Jurkat, Clone E6-1 (cell line): Measurements from ENCODE around the gene ZNHIT6. TPM values are rescaled to one million over a fixed set of nuclear protein-coding genes. Genes with fewer than 3 reads are reported as not detected.
A peak's percentile ranks its signal among the peaks of the same experiment; 100 is the strongest.
"Not testable (repeated sequence)": the region's sequence is repeated elsewhere in the genome, so short reads cannot be mapped to it uniquely, and the experiment has no call there.

Source experiments
- DNase-seq: peaks from one replicate; pipeline ENCODE4 v3.0.0-alpha.2; 2011; ENCODE audit warnings: low read depth, low spot score
- H3K4me3 ChIP-seq: 2 replicates; pipeline ENCODE4 v1.5.1; 2011; ENCODE audit warnings: mild to moderate bottlenecking, low read length, control low read depth, moderate library complexity
- polyA plus RNA-seq: library from polyadenylated mRNA; unstranded; fragments of >200 nt; gene quantifications from one replicate; pipeline ENCODE4 v1.2.1, GENCODE V29; 2012; ENCODE audit warnings: missing spikeins; ENCODE audit not compliant: insufficient read length, insufficient read depth

Gene ZNHIT6, protein sequence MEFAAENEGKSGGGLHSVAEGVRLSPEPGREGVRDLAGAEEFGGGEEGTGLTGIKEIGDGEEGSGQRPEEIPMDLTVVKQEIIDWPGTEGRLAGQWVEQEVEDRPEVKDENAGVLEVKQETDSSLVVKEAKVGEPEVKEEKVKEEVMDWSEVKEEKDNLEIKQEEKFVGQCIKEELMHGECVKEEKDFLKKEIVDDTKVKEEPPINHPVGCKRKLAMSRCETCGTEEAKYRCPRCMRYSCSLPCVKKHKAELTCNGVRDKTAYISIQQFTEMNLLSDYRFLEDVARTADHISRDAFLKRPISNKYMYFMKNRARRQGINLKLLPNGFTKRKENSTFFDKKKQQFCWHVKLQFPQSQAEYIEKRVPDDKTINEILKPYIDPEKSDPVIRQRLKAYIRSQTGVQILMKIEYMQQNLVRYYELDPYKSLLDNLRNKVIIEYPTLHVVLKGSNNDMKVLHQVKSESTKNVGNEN
- 29.0 TPM for polyA plus RNA-seq

DNA sequence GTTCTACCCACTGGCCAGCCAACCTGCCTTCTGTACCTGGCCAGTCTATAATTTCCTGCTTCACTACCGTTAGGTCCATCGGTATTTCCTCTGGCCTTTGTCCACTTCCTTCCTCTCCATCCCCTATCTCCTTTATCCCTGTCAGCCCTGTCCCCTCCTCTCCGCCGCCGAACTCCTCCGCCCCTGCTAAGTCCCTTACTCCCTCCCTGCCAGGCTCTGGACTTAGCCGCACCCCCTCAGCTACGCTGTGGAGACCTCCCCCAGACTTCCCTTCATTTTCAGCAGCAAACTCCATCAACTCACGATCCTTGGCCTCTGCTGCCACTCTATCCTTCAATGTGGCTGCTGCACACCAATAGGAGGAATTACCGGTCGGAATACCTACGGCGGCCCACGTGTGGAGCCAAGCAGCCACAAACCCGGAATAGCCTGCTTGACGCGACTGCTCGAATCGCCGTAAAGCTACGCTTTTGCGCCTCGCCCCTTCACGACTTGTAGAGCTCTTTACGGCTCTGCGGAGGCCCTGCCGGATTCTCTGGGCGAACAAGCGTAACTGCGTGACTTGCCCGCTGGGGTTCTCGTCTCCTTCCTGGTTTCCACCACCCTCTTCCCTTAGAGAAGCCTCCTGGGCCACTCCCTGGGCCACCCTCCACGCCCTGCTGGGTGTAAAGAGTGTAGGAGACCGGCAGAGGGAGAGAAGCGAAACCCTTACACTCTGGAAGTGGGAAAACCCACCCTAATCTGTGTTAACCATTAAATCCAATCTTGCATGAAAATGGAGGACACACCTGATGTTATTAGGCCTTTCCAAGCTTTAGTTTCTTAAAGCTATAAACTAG is at the start of gene ZNHIT6:
ZNHIT6 (minus strand) TSS at position 444 of the 839 bp plus-strand sequence; CDS start at position 295, 149 bp downstream.
- DNase-seq, result peak; percentile 95
- peak within 1 kb of the TSS; percentile 64 for H3K4me3 ChIP-seq

- no peak overlapping the region for H3K4me3 ChIP-seq
- DNase-seq, result no peak
These were observed 48.6 kb upstream of the ZNHIT6 start for GRCh38 chr1:85756864-85757263.

DNA sequence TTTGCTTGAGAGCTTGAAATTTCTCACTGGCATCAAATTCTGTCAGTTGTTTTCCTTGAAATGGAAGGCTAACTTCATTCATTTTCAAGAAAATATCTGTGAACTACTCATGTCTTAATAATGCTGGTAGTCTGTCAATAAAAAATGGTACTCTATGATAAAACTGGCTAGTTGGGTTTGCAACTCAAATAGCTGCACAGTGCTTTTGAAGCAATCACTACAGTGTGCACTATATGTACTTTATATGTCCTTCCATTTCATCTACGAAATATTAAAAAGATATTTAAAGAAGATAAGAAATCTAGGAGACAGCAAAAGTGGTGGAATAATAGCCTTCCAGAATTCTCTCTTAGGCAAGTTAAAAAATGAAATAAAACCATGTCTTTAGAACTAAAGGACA is 39.9 kb upstream of the ZNHIT6 start:
- DNase-seq, result no peak
- H3K4me3 ChIP-seq, result no peak overlapping the region

- DNase-seq, result no peak
- no peak overlapping the region for H3K4me3 ChIP-seq
These were observed 38.5 kb upstream of the ZNHIT6 start for GRCh38 chr1:85746777-85747176.

DNA sequence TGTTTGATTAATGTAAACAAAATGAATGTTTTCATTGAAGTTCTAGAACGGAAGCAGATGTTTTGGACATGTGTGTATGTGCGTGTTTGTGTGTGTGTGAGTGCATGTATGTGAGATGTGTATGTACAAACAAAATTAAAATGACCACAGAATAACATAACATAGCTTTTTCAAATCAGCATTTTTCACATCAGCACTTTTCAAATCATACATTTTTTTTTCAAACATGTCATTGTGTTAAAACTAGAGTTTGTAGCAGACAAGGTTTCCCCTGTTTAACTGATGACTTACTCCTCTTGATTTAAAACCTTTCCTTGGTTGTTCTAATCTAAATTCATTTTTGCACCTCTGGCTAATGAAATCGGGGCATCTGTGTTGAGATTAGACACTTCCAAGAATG is 35.6 kb upstream of the ZNHIT6 start:
- no peak for DNase-seq
- H3K4me3 ChIP-seq, result no peak overlapping the region

DNA sequence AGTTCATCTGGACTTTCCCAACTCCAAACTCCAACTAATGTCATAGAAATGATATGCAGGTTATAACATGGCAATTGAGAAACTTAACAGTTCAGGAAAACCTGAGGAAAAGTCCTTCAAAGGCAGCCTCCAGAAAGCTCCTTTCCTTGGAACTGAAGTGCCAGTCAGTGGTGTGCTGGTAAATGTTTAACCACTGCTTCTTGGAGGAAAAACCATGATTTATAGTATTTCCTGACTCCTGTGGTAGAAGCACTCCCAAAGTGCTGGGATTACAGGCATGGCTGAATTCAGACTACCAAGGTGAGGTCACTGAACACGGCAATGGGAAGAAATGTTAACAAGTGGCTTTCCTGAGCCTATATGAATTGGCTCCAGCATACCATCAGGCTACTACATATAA is 26.7 kb upstream of the ZNHIT6 start:
- H3K4me3 ChIP-seq, result no peak overlapping the region
- no peak for DNase-seq

GRCh38 chr1:85718678-85719340 is 10.6 kb upstream of the ZNHIT6 start:
- no peak for DNase-seq
- H3K4me3 ChIP-seq, result no peak overlapping the region

GRCh38 chr1:85714418-85715114 is 6.3 kb upstream of the ZNHIT6 start:
- peak; percentile 52 for DNase-seq
- H3K4me3 ChIP-seq, result not testable (repeated sequence)

DNA sequence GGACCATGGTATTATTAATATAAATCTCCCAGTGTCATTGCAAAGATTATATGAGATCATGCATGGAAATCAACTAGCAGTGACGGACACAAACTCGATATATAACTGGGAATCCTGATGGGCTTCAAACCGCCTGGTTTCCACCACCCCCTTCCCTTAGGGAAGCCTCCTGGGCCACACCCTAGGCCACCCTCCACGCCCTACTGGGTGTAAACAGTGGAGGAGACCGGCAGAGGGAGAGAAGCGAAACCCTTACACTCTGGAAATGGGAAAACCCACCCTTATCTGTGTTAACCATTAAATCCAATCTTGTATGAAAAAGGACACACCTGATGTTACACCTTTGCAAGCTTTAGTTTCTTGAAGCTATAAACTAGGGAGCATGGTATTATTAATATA is 595 bp upstream of the ZNHIT6 start:
- no peak for DNase-seq
- peak overlapping the region; percentile 64 for H3K4me3 ChIP-seq

GRCh38 chr1:85707267-85707989 is 805 bp downstream of the ZNHIT6 start:
- peak overlapping the region; percentile 64 for H3K4me3 ChIP-seq
- no peak for DNase-seq

- DNase-seq, result no peak
- no peak overlapping the region for H3K4me3 ChIP-seq
These were observed 2.3 kb downstream of the ZNHIT6 start for GRCh38 chr1:85705940-85706339.

GRCh38 chr1:85700422-85700821 is 7.8 kb downstream of the ZNHIT6 start:
- DNase-seq, result no peak
- H3K4me3 ChIP-seq, result no peak overlapping the region

- no peak for DNase-seq
- H3K4me3 ChIP-seq, result no peak overlapping the region
These were observed 10.3 kb downstream of the ZNHIT6 start for GRCh38 chr1:85697895-85698294.

DNA sequence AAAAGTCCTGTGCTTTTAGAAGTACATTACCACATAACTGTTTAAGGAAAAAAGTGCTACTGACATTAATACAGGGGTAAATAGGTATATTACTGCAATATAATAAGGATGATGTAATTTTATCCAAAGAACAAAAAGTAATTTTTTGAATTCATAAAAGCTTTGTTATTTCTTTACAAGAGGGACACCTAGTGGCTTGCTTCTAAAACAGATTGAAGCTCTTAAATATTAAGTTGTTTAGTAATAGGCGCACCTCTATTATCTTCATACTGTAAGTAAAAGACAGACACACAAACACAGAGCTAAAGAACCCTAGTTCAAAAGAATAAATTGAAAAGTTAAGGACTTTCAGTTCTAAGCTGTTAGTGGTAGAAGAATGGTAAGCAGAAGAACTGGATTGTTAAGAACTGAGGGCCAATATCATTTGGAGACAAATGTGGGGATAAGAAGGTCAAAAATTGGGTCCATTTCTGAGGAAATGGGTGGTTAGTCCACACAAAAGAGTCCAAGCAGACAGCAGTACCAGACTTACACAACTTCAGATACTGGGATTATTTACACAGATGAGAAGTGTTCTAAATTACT is 15.4 kb downstream of the ZNHIT6 start:
- DNase-seq, result no peak
- no peak overlapping the region for H3K4me3 ChIP-seq

GRCh38 chr1:85689775-85690404 is 18.3 kb downstream of the ZNHIT6 start:
- no peak for DNase-seq
- no peak overlapping the region for H3K4me3 ChIP-seq

GRCh38 chr1:85683292-85684025 is 24.8 kb downstream of the ZNHIT6 start:
- H3K4me3 ChIP-seq, result no peak overlapping the region
- DNase-seq, result no peak

DNA sequence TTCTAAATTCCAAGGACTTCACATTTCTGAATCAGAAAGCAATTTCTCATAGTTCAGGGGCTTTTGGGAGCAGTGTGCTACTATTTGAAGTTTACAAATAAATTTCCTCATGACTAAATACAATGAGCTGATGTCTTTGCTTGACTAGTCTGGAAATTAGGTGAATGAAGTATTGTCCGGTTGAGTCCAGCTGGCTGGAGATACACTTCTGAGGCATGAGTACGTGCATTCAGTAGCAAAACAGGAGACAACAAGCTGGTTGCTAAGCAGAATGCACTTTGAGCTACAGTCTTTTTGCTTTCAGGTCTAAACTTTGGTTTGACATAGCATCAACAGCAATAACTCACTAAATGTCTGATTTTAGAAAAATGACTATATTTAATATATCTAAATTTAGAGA is 27.1 kb downstream of the ZNHIT6 start:
- no peak for DNase-seq
- H3K4me3 ChIP-seq, result no peak overlapping the region
